Activated CD4-positive, CD25-positive, alpha-beta regulatory T cell treated with anti-CD3 and anti-CD28 coated beads, Interleukin-2, amount 50 U/mL, for 16 hours (primary cell): ENCODE data around the gene NKAIN4.
"Not testable (repeated sequence)": the region's sequence is repeated elsewhere in the genome, so short reads cannot be mapped to it uniquely, and the experiment has no call there.

Experiments
- DNase-seq: peaks from one replicate; pipeline ENCODE4 v3.0.0-alpha.2; 2020; ENCODE audit warnings: low read depth, low spot score

NKAIN4 gene

GRCh38 chr20:63238514-63239125, 15.6 kb downstream of the NKAIN4 start:
- DNase-seq = no peak

DNA sequence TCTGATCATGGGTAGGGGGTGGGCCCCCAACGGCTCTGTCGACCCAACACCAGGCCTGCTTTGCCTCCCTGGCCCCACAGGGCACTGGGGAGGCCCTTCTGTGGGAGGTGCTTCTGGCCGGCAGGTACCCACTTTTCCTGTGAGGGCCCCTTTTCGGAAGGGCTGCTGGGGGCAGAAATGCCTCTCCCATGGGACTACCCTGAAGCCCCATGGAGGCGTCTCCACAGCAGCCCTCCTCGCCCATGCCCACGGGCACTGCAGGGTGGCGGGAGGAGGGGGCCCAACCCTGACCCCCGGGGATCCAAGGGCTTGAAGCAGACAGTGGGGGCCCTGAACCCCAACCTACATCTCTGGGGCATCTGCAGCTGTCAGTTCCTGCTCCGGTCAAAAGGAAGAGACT, 16.2 kb downstream of the NKAIN4 start:
- no peak for DNase-seq

GRCh38 chr20:63236116-63236837, 18.0 kb downstream of the NKAIN4 start:
- DNase-seq = no peak

GRCh38 chr20:63235399-63235983, 18.8 kb downstream of the NKAIN4 start, which contains the start of gene BIRC7:
Gene BIRC7 (plus strand): TSS chr20:63235905. CDS start chr20:63236097, 192 bp downstream.
- DNase-seq = no peak

DNA sequence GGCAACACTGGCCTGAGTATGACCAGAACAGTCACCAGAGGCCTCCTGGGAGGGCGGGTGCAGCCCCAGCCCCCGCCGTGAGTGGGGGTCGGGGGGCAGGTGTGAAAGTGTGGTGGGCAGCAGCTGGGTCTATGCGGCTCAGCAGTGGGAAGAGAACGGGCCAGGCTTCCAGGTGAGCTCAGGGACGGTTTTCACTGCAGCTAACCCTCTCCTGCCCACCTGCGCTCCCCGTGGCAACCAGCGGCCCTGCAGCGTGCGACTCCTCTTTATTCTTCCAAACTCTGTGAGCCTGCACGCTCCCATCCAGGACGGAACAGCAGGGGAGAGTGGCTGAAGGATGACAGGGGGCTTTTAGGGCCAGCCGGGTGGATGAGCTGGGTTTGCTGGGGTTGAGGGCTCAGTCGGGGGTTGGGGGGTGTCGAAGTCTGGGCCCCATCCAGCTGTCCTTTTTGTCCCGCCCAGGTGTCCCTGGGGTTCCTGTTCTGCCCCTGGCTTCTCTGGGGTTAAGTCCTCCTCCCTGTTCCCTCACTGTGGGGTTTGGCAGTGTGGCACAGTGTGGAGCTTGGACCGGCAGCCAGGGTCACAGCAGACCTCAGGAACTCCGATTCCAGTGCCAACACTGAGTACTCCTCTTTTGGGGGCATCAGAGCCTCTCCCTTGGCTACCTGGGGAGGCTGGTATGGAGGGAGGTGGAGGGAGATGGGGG, 19.4 kb downstream of the NKAIN4 start:
- no peak for DNase-seq

GRCh38 chr20:63233924-63234323, 20.3 kb downstream of the NKAIN4 start:
- DNase-seq = no peak

DNA sequence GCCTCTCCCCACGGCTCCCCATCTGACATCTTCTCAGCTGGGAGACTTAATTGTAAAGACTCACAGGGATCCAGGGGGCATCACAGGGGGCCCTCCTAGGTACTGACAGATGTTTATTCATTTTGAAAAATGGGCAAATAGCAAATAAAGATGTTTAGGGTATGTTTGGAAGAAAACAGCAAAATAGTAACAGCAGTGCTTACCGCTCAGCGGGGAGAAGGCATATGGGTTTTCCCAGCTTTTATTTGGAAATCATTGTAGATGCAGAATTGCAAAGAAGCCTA, 21.3 kb downstream of the NKAIN4 start:
- DNase-seq = no peak

GRCh38 chr20:63232235-63233060, 21.8 kb downstream of the NKAIN4 start:
- no peak for DNase-seq

- no peak for DNase-seq
These were observed 23.4 kb downstream of the NKAIN4 start for GRCh38 chr20:63230800-63231268.

- DNase-seq = no peak
These were observed 25.5 kb downstream of the NKAIN4 start for GRCh38 chr20:63228806-63229205.

- no peak for DNase-seq
These were observed 27.0 kb downstream of the NKAIN4 start for GRCh38 chr20:63227260-63227659.

- no peak for DNase-seq
These were observed 28.0 kb downstream of the NKAIN4 start for GRCh38 chr20:63226042-63226943.

DNA sequence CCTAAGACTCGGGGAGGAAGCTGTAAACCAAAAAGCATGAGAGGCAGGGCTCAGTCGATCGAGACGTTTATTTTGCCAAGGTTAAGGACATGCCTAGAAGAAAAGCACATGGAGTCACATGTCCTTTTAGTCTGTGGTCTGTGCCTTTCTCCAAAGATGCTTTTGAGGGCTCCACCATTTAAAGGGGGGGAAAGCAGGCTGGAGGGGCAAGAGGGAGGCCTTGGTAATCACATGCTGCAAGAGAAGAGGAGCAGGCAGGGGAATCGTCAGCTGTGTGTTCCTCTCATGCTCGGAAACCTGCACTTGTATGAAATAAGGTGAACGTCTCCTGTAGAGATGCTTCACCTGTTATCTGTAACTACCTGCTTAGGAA, 29.2 kb downstream of the NKAIN4 start:
- DNase-seq = no peak

GRCh38 chr20:63224412-63225081, 29.7 kb downstream of the NKAIN4 start:
- DNase-seq = no peak

GRCh38 chr20:63223826-63224207, 30.4 kb downstream of the NKAIN4 start:
- no peak for DNase-seq

GRCh38 chr20:63223121-63223825, 31.0 kb downstream of the NKAIN4 start:
- DNase-seq = no peak

DNA sequence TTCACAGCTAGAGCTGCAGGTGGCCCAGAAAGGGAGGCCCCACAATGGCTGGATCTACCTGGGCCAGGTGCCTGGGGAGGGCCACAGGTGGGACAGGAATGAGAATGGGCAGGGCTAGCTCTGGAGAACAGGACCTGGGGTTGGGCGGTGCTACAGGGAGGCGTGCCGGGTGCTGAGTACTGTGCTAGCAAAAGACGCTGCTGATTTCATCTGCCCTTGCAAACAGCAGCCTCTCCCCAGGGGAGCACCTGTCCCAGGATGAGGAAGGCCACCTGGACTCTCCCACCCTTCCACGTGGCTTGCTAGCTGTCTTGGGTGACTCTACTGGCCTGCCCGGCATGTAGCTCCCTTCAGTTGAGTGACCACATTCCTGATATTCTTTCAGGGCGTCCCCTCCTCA, 31.7 kb downstream of the NKAIN4 start:
- no peak for DNase-seq

DNA sequence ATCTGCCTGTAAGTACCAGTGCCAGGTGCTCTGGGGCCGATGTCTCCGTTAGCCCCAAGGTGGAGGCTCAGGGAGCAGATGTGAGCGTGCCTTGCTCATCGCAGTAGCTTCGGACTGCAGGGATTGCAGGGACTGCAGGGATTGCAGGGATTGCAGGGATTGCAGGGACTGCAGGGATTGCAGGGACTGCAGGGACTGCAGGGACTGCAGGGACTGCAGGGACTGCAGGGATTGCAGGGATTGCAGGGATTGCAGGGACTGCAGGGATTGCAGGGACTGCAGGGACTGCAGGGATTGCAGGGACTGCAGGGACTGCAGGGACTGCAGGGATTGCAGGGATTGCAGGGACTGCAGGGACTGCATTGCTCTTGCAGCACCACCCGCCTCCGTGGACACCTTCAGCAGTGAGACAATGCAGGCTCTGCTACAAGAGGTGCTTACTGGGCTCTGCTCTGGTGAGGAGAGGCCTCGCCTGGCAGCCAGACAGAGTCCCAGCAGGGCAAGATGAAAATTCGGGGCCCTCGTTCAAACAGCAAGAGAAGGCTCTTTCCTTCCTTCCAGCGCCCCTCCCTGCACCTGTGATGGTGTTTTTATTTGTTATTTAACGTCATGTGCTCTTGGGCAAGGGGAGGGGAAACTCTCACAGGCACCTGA, 32.7 kb downstream of the NKAIN4 start:
- DNase-seq = not testable (repeated sequence)
